Activated naive CD8-positive, alpha-beta T cell treated with anti-CD3 and anti-CD28 coated beads, Interleukin-2, amount 50 U/mL, for 24 hours (primary cell): ENCODE results near the gene SLC35C1.

Experiments used
- ATAC-seq: fragments of 150-1000 bp; cut with Tn5 transposase; one replicate; pipeline ENCODE4 v1.10.0; 2021
- DNase-seq: peaks from one replicate; pipeline ENCODE4 v3.0.0; 2021
- H3K27ac Mint-ChIP-seq: one replicate; pipeline ENCODE4 v1.8.0; 2021; ENCODE audit warnings: mild to moderate bottlenecking, mixed read lengths
- H3K27me3 Mint-ChIP-seq: one replicate; pipeline ENCODE4 v1.8.0; 2021; ENCODE audit warnings: mixed read lengths
- H3K36me3 Mint-ChIP-seq: one replicate; pipeline ENCODE4 v1.8.0; 2021; ENCODE audit warnings: low read depth, mixed read lengths
- H3K4me1 Mint-ChIP-seq: one replicate; pipeline ENCODE4 v1.8.0; 2021; ENCODE audit warnings: mixed read lengths
- H3K4me3 Mint-ChIP-seq: one replicate; pipeline ENCODE4 v1.8.0; 2021; ENCODE audit warnings: mild to moderate bottlenecking, moderate library complexity, mixed read lengths
- H3K9me3 Mint-ChIP-seq: one replicate; pipeline ENCODE4 v1.8.0; 2021; ENCODE audit warnings: mixed read lengths

SLC35C1 gene

DNA sequence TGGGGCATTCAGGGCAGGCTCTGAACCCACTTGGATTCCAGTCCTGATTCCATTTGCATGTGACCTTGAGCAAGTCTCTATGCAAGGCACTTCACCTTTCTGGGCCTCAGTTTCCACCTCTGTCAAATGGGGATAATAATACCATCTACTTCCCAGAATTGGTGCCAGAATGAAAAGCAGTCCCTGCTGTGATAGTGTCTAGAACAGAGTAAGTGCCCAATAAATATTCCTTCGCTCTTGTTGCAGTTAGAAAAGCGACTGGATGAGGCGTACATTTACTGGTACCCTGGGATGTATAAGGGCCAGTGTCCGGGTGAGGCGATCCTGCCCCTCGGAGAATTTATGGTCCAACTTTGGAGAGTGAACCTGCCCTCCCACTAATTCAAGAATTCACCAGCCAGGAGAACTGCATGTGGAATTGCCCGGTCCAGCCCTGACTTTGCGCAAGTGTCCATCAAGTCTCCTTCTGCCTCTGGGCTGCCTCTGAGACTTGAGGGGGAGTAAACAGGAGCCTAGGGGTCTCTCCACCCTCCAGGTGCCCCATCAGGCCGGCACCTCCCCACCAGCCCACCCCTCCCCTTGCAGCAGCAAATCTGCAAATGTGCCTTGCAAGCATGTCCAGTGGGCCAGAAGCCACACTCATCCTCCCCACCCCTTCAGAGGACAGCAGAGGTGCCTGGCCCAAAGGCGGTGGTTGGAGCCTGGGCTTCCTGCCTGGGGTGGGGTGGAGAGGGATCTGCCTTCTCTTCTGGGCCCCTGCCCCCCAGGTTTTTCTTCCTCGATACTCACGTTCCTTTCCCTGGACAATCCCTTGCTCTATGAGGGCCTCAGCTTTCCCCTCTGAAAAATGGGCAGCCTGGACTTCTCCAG is 30.9 kb upstream of the SLC35C1 start:
- H3K27ac Mint-ChIP-seq = no peak overlapping the region
- no peak overlapping the region for H3K4me3 Mint-ChIP-seq
- H3K9me3 Mint-ChIP-seq = no peaks in the 10 kb centered on the region
- DNase-seq (no peak), ATAC-seq (no peak)
- H3K4me1 Mint-ChIP-seq = peaks cover 16% of the 10 kb centered on the region
- peaks cover 6% of the 10 kb centered on the region for H3K27me3 Mint-ChIP-seq
- H3K36me3 Mint-ChIP-seq = no peaks in the 10 kb centered on the region

DNA sequence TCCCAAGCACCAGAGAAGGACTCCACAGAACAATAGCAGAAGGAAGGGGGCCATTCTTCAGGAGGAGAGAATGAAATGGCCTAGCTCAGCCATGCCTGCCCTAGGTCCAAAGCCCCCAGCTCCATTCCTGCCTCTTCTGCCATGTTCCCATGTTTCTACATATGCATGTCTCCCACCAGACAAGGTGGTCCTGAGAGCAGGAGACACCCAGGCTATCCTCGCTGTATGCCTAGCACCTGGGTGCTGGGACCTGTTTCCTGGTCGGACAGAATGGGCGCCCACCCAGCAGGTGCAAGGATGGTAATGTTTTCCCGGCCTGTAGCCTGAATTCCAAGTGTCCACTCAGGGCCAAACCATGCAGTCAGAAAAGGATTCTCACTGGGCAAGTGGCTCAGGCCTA is 30.2 kb upstream of the SLC35C1 start:
- Mint-ChIP-seq H3K4me1 (peaks cover 16% of the 10 kb centered on the region), H3K36me3 (no peaks in the 10 kb centered on the region), H3K27me3 (peaks cover 6% of the 10 kb centered on the region), H3K9me3 (no peaks in the 10 kb centered on the region), H3K27ac (no peak overlapping the region), H3K4me3 (no peak overlapping the region)
- no peak for DNase-seq
- no peak for ATAC-seq

GRCh38 chr11:45777127-45777969 is 27.6 kb upstream of the SLC35C1 start:
- H3K36me3 Mint-ChIP-seq = no peaks in the 10 kb centered on the region
- DNase-seq = no peak

GRCh38 chr11:45778341-45778740 is 26.6 kb upstream of the SLC35C1 start:
- Mint-ChIP-seq H3K27ac (no peak overlapping the region), H3K27me3 (peaks cover 13% of the 10 kb centered on the region), H3K4me1 (no peaks in the 10 kb centered on the region), H3K9me3 (no peaks in the 10 kb centered on the region), H3K36me3 (no peaks in the 10 kb centered on the region), H3K4me3 (no peak overlapping the region)
- no peak for ATAC-seq
- DNase-seq = no peak

More at GRCh38 chr11:45777127-45777969, 27.6 kb upstream of the SLC35C1 start:
- no peak overlapping the region for H3K4me3 Mint-ChIP-seq
- no peak overlapping the region for H3K27ac Mint-ChIP-seq
- no peaks in the 10 kb centered on the region for H3K9me3 Mint-ChIP-seq
- H3K27me3 Mint-ChIP-seq = peaks cover 11% of the 10 kb centered on the region
- ATAC-seq = no peak
- peaks cover 4% of the 10 kb centered on the region for H3K4me1 Mint-ChIP-seq

DNA sequence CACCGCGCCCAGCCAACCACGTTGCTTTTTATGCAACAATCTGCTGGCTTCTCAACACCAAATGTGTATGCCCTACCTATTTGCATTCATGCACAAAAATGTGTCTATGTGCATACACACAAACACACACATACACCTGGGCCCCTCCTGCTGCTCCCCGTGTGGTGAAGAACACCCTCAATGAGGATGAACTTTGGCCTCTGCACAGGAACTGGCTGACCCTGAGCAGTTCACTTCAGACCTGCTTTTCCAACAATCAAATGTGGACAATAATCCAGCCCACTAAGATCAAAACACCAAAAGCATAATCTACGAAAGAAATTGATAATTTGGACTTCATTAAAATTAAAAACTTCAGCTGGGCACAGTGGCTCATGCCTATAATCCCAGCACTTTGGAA is 25.3 kb upstream of the SLC35C1 start:
- DNase-seq (no peak), ATAC-seq (no peak)
- Mint-ChIP-seq H3K9me3 (no peaks in the 10 kb centered on the region), H3K27ac (no peak overlapping the region), H3K4me3 (no peak overlapping the region), H3K27me3 (peaks cover 19% of the 10 kb centered on the region), H3K36me3 (no peaks in the 10 kb centered on the region), H3K4me1 (no peaks in the 10 kb centered on the region)

DNA sequence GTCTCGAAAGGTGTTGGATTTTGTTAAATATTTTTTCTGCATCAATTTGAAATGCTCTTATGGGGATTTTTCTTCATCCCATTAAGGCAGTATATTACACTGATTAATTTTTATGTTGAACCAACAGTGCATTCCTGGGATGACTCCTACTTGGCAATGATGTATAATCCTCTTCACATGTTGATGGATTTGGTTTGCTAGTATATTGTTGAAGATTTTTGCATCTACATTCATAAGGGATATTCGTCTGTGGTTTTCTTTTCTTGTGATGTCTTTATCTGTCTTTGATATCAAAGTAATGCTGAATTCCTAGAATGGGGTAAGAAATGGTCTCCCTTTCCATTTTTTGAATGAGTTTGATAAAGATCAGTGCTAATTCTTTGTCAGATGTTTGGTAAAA is 18.7 kb upstream of the SLC35C1 start:
- H3K9me3 Mint-ChIP-seq = peaks cover 19% of the 10 kb centered on the region
- H3K4me3 Mint-ChIP-seq = no peak overlapping the region
- H3K27me3 Mint-ChIP-seq = peaks cover 23% of the 10 kb centered on the region
- no peaks in the 10 kb centered on the region for H3K36me3 Mint-ChIP-seq
- no peaks in the 10 kb centered on the region for H3K4me1 Mint-ChIP-seq
- ATAC-seq (no peak), DNase-seq (no peak)
- no peak overlapping the region for H3K27ac Mint-ChIP-seq

DNA sequence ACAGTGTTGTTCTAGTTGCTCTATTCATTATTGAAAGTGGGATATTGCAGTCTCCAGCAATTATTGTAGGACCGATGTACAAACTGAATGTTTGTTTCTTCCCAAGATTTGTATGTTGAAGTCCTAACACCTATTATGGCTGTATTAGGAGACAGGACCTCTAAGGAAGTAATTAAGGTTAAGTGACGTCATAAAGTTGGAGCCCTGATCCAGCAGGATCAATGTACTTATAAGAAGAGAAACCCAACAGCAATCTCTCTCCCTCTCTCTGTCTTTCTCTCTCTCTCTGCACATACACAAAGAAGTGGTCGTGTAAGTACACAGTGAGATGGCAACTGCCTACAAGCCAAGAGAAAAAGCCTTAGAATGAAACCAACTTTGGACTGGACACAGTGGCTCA is 16.1 kb upstream of the SLC35C1 start:
- no peak overlapping the region for H3K4me3 Mint-ChIP-seq
- H3K27ac Mint-ChIP-seq = no peak overlapping the region
- H3K9me3 Mint-ChIP-seq = peaks cover 19% of the 10 kb centered on the region
- ATAC-seq = no peak
- no peaks in the 10 kb centered on the region for H3K36me3 Mint-ChIP-seq
- H3K27me3 Mint-ChIP-seq = peaks cover 11% of the 10 kb centered on the region
- no peaks in the 10 kb centered on the region for H3K4me1 Mint-ChIP-seq
- no peak for DNase-seq

GRCh38 chr11:45791524-45791923 is 13.4 kb upstream of the SLC35C1 start:
- DNase-seq = no peak
- H3K36me3 Mint-ChIP-seq = no peaks in the 10 kb centered on the region
- no peak for ATAC-seq
- no peak overlapping the region for H3K4me3 Mint-ChIP-seq
- H3K27me3 Mint-ChIP-seq = peaks cover 9% of the 10 kb centered on the region
- no peak overlapping the region for H3K27ac Mint-ChIP-seq
- peaks cover 12% of the 10 kb centered on the region for H3K9me3 Mint-ChIP-seq
- H3K4me1 Mint-ChIP-seq = no peaks in the 10 kb centered on the region

DNA sequence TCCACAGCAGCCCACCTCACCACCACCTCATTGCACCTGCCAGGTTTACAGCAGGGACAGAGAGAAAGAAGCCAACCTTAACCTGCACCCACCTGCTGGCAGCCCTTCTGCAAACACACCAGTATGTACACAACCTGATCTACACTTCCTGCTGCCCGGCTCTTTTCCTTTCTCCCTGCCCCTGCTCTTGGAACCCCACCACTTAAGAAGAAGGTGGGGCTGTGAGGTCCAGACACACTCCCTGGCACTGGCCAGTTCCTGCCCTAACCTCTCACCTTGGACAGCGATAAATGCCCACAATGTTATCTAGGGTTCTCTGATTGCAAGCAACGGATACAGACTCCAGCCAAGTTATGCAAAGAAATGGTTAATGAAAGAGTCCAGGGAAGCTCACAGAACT is 10.8 kb upstream of the SLC35C1 start:
- Mint-ChIP-seq H3K27me3 (no peaks in the 10 kb centered on the region), H3K4me1 (no peaks in the 10 kb centered on the region), H3K27ac (no peak overlapping the region), H3K36me3 (no peaks in the 10 kb centered on the region), H3K4me3 (no peak overlapping the region), H3K9me3 (no peaks in the 10 kb centered on the region)
- DNase-seq (no peak), ATAC-seq (peak; percentile 10)

DNA sequence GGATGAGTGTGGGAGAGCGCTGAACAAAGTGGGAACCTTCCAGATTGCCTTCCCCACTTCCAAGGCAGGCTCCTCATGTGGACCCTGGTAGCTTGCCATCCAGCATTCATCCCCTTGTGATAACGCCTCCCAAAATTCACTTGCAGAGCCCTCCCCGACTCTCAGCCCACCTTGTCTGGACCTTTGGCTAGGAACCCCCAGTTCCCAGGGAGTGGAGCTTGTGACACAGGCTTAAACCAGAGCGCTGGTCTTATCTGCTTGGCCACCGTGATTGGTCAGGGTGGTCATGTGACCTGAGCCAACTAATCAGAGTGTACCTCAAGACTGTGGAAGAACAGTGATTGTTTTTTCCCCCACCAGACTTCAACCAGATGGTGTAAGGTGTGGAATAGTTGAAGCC is 9.6 kb upstream of the SLC35C1 start:
- no peak for ATAC-seq
- no peaks in the 10 kb centered on the region for H3K9me3 Mint-ChIP-seq
- H3K4me1 Mint-ChIP-seq = no peaks in the 10 kb centered on the region
- DNase-seq = no peak
- no peaks in the 10 kb centered on the region for H3K36me3 Mint-ChIP-seq
- H3K27me3 Mint-ChIP-seq = no peaks in the 10 kb centered on the region
- no peak overlapping the region for H3K4me3 Mint-ChIP-seq
- no peak overlapping the region for H3K27ac Mint-ChIP-seq

DNA sequence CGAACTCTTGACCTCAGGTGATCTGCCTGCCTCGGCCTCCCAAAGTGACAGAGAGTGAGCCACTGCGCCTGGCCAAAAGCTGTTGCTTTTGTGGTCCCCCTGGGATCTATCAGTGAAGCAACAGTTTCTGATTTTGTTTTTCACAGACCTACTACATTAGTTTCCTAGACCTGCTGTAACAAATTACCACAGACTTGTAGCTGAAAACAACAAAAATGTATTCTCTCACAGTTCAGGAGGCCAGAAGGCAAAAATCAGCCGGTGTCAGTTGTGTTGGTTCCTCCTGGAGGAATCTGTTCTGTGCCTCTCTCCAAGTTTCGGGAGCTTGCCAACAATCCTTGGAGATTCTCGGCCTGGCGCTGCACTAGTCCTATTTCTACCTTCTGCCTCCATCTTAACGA is 8.5 kb upstream of the SLC35C1 start:
- H3K4me3 Mint-ChIP-seq = no peak overlapping the region
- no peaks in the 10 kb centered on the region for H3K9me3 Mint-ChIP-seq
- H3K27ac Mint-ChIP-seq = no peak overlapping the region
- DNase-seq = no peak
- ATAC-seq = no peak
- no peaks in the 10 kb centered on the region for H3K36me3 Mint-ChIP-seq
- no peaks in the 10 kb centered on the region for H3K4me1 Mint-ChIP-seq
- no peaks in the 10 kb centered on the region for H3K27me3 Mint-ChIP-seq

DNA sequence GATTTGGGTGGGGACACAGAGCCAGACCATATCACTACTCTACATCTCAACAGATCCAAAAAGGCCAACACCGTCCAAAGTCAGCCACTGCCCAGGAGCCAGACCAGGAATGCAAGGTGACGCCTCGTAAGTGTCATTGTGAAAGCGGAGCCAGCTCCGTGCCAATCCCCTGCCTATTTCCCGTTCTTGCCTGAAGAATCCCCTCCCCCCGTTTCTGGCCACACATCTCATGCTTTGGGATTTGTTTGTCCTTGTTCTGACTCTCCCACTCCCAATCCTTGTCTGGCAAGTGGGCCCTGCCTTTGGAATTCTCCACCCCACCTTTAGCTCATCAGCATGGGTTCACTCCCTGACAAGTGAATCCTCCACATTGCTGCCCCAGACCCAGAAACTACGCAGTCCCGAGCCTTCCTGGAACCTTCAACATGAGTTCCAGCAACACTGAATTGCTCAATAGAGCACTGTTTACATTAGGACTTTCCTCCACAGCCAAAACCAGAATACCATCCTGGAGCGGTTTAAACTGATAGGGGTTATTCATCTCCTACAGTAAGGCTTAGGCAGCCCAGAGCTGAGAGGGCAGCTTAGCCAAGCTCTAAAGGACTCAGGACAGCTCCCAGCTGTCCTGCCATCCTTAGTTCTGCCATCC is 6.0 kb upstream of the SLC35C1 start:
- no peak overlapping the region for H3K27ac Mint-ChIP-seq
- H3K36me3 Mint-ChIP-seq = no peaks in the 10 kb centered on the region
- no peak for DNase-seq
- no peak for ATAC-seq
- H3K4me3 Mint-ChIP-seq = no peak overlapping the region
- H3K27me3 Mint-ChIP-seq = no peaks in the 10 kb centered on the region
- no peaks in the 10 kb centered on the region for H3K9me3 Mint-ChIP-seq
- H3K4me1 Mint-ChIP-seq = peaks cover 3% of the 10 kb centered on the region

DNA sequence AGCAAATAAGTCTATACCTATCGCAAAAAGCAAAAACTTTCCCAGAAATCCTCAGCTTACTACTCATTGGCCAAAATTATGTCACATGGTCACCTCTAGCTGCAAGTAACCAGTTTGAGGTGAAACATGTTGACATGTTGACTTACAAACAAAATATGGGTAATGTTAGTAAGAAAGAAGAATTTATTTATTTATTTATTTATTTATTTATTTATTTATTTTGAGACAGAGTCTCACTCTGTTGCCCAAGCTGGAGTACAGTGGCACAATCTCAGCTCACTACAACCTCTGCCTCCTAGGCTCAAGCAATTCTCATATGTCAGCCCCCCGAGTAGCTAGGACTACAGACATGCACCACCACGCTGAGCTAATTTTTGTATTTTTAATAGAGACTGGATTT is 5.4 kb upstream of the SLC35C1 start:
- Mint-ChIP-seq H3K9me3 (no peaks in the 10 kb centered on the region), H3K4me3 (no peak overlapping the region), H3K27me3 (no peaks in the 10 kb centered on the region), H3K27ac (no peak overlapping the region), H3K4me1 (peaks cover 5% of the 10 kb centered on the region), H3K36me3 (no peaks in the 10 kb centered on the region)
- DNase-seq (no peak), ATAC-seq (no peak)

DNA sequence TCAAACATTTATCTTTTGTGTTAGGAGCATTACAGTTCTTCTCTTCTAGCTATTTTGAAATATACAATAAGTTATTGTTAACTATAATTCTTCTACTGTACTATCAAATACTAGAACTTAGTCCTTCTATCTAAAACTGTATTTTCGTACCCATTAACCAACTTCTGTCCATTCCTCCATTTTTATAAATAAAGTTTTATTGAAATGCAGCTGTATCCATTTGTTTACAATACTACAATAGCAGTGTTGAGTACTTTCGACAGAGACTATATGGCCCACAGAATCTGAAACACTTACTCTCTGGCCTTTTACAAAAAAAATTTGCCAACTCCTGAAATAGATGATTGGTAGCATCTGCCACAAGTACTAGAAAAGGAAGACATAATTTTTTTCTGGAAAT is 4.7 kb upstream of the SLC35C1 start:
- peaks cover 5% of the 10 kb centered on the region for H3K4me1 Mint-ChIP-seq
- ATAC-seq = no peak
- no peaks in the 10 kb centered on the region for H3K36me3 Mint-ChIP-seq
- H3K27me3 Mint-ChIP-seq = no peaks in the 10 kb centered on the region
- DNase-seq = no peak
- no peaks in the 10 kb centered on the region for H3K9me3 Mint-ChIP-seq
- H3K27ac Mint-ChIP-seq = no peak overlapping the region
- H3K4me3 Mint-ChIP-seq = no peak overlapping the region
